PC-3 (cell line): ENCODE results near the gene IL18RAP. TPM values are rescaled to one million over a fixed set of nuclear protein-coding genes. Genes with fewer than 3 reads are reported as not detected.

ENCODE experiments used
- ATAC-seq: fragments of 200-7000 bp; cut with Tn5 transposase; 2 replicates; pipeline ENCODE4 v1.9.1; 2020; ENCODE audit warnings: mild to moderate bottlenecking, moderate library complexity
- BruUV-seq: library from RNA; stranded (reverse); fragments of 400-500 nt; replicated peaks from 2 replicates; lab custom pipeline; 2021; lab: Mats Ljungman, UMichigan
- CTCF ChIA-PET: fragments of 300-600 bp; sonication (Branson Sonifier 250); formaldehyde crosslinking; loops from one replicate; lab custom pipeline; 2022; ENCODE audit warnings: antibody characterized with exemption; lab: Charles Lee
- POLR2A ChIA-PET: fragments of 300-600 bp; sonication (Branson Sonifier 250); formaldehyde crosslinking; loops from one replicate; lab custom pipeline; 2022; ENCODE audit warnings: antibody characterized with exemption; ENCODE audit not compliant: unreplicated experiment; lab: Charles Lee
- DNase-seq: peaks from one replicate; pipeline ENCODE4 v3.0.0-alpha.2; 2015
- H2AFZ ChIP-seq: fragments of 300-600 bp; sonication (generic); 2 replicates; pipeline ENCODE4 v1.6.0; 2016; ENCODE audit warnings: antibody characterized with exemption, low read length
- H3F3A ChIP-seq: fragments of 300-600 bp; sonication (generic); one replicate; pipeline ENCODE4 v1.6.0; 2017; ENCODE audit warnings: antibody characterized with exemption, low read length, control low read depth, mild to moderate bottlenecking; ENCODE audit not compliant: unreplicated experiment
- H3K27ac ChIP-seq: fragments of 300-600 bp; sonication (generic); 2 replicates; pipeline ENCODE4 v1.5.1; 2016; ENCODE audit warnings: mild to moderate bottlenecking, low read length
- H3K27me3 ChIP-seq: fragments of 300-600 bp; sonication (generic); 2 replicates; pipeline ENCODE4 v1.6.1; 2016; ENCODE audit warnings: low read length, mixed read lengths
- H3K36me3 ChIP-seq: fragments of 300-600 bp; sonication (generic); 2 replicates; pipeline ENCODE4 v1.6.1; 2016; ENCODE audit warnings: low read depth, mixed run types, low read length, mixed read lengths
- H3K4me1 ChIP-seq: fragments of 300-600 bp; sonication (generic); 2 replicates; pipeline ENCODE4 v1.5.1; 2016; ENCODE audit warnings: low read length; ENCODE audit not compliant: insufficient read depth
- H3K4me2 ChIP-seq: fragments of 300-600 bp; sonication (generic); 2 replicates; pipeline ENCODE4 v1.6.0; 2016; ENCODE audit warnings: low read length
- H3K4me3 ChIP-seq: fragments of 300-600 bp; sonication (generic); 2 replicates; pipeline ENCODE4 v1.5.1; 2016; ENCODE audit warnings: mild to moderate bottlenecking, low read length, mixed read lengths
- H3K79me2 ChIP-seq: fragments of 300-600 bp; sonication (generic); 2 replicates; pipeline ENCODE4 v1.6.1; 2017; ENCODE audit warnings: low read length, mixed read lengths
- H3K9ac ChIP-seq: fragments of 300-600 bp; sonication (generic); 2 replicates; pipeline ENCODE4 v1.6.0; 2016; ENCODE audit warnings: mild to moderate bottlenecking, low read length
- H3K9me2 ChIP-seq: fragments of 300-600 bp; sonication (generic); replicated peaks from 2 replicates; pipeline ENCODE4 v1.6.1; 2016; ENCODE audit warnings: mixed run types, low read length, mixed read lengths
- H3K9me3 ChIP-seq: fragments of 300-600 bp; sonication (generic); 2 replicates; pipeline ENCODE4 v1.6.1; 2016; ENCODE audit warnings: low read length, mixed read lengths
- H4K20me1 ChIP-seq: fragments of 300-600 bp; sonication (generic); 2 replicates; pipeline ENCODE4 v1.6.1; 2016; ENCODE audit warnings: low read length, mixed read lengths
- EZH2 ChIP-seq: fragments of 300-600 bp; sonication (generic); IDR thresholded peaks from one replicate; pipeline ENCODE4 v1.6.1; 2017; ENCODE audit warnings: antibody characterized with exemption, mild to moderate bottlenecking, low read length; ENCODE audit not compliant: unreplicated experiment
- EZH2phosphoT487 ChIP-seq: fragments of 300-600 bp; sonication (generic); IDR thresholded peaks from 2 replicates; pipeline ENCODE4 v1.6.1; 2018; ENCODE audit warnings: mild to moderate bottlenecking, antibody characterized with exemption, low read length, borderline replicate concordance
- intact Hi-C: fragments of 100-400 bp; cut with micrococcal nuclease; formaldehyde crosslinking; loops from 2 replicates; pipeline ENCODE4 v1.9.0; 2023
- total RNA-seq: library from RNA; depleted of rRNA; stranded (reverse); fragments of >200 nt; gene quantifications from 2 replicates; pipeline ENCODE4 v1.2.3, GENCODE V29; 2014
- TF ChIP-seq, protein P1 (sequence below): fragments of 300-600 bp; sonication (generic); conservative IDR thresholded peaks from 2 replicates; pipeline ENCODE4 v1.5.1; 2017; ENCODE audit warnings: antibody characterized with exemption, low read depth, mild to moderate bottlenecking, low read length

Gene IL18RAP
- total RNA-seq, 1 experiment from 2014 or later = not detected

DNA sequence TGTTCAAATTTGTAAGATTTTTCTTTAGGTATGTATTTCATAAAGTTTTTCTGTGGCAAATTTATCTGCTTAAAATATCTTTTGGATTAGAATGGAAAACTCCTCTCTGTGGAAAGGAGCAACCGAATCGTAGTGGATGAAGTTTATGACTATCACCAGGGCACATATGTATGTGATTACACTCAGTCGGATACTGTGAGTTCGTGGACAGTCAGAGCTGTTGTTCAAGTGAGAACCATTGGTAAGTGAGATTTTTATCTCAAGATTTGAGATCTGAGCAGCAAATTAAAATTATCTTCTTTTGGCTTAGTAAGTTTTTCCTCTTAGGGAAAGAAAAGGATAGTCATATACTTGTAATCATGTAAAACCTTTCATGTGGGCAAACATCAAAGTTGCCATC, 14.2 kb downstream of the IL18RAP start:
- Histone ChIP-seq H3K36me3 (no peaks in the 10 kb centered on the region), H3F3A (no peaks in the 10 kb centered on the region), H3K4me3 (no peak overlapping the region), H3K79me2 (no peaks in the 10 kb centered on the region), H3K27ac (no peak overlapping the region), H3K9me3 (no peaks in the 10 kb centered on the region), H3K4me2 (no peak overlapping the region), H4K20me1 (no peaks in the 10 kb centered on the region), H3K9me2 (no peaks in the 10 kb centered on the region), H3K4me1 (no peaks in the 10 kb centered on the region), H2AFZ (no peak overlapping the region), H3K27me3 (no peaks in the 10 kb centered on the region), H3K9ac (no peak overlapping the region)
- no peak for ATAC-seq
- ChIA-PET POLR2A (no interaction called here), CTCF (no interaction called here)
- no peak for DNase-seq
- intact Hi-C loops = no loop called here
- TF ChIP-seq EZH2 = no peak
- BruUV-seq = no TSS peak

DNA sequence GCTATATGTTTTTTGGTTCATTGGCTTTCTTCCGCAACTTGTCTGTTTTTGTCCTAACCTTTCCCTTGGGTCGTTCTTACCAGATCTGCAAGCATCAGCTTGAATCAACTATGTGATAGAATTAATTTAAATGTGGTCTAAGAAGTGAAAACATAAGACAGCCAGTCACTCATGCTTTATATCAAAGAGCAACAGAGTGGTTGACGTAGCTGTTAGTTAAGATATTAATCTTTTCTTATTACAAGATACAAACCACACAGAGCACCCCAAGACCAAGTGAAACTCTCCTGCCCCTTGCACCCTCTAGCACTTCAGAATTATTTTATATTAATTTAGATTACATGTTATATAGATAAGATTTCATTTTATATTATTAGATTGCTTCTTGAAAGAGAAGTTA, 15.2 kb downstream of the IL18RAP start:
- CTCF ChIA-PET = no interaction called here
- H3K79me2 ChIP-seq = no peaks in the 10 kb centered on the region

DNA sequence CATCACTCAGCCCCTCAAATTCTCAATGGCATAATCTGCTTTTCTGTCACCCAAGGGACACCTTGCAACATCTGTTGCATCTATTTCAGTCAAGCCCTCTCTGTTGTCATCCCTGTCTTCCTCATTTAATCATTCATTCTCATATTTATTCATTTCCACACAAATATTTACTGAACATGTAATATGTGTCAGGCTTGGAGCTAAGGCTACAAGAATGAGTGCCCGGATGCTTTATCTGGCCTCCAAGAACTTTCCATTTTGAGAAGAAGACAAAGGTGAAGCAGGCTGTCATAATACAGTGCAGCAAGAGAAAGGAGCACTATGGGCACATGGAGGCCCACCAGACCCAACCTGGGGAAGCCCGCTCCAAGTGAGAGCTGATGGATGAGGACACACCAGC, 15.6 kb downstream of the IL18RAP start:
- no TSS peak for BruUV-seq
- no peak overlapping the region for H3K4me2 ChIP-seq

More for the DNA sequence above, 15.2 kb downstream of the IL18RAP start:
- no peaks in the 10 kb centered on the region for H3K9me3 ChIP-seq
- H3K36me3 ChIP-seq = no peaks in the 10 kb centered on the region
- H3K27me3 ChIP-seq = no peaks in the 10 kb centered on the region
- no peak overlapping the region for H3K4me3 ChIP-seq
- no peaks in the 10 kb centered on the region for H3K9me2 ChIP-seq
- TF ChIP-seq EZH2 (no peak), EZH2phosphoT487 (no peak)
- TF ChIP-seq, protein P1, sequence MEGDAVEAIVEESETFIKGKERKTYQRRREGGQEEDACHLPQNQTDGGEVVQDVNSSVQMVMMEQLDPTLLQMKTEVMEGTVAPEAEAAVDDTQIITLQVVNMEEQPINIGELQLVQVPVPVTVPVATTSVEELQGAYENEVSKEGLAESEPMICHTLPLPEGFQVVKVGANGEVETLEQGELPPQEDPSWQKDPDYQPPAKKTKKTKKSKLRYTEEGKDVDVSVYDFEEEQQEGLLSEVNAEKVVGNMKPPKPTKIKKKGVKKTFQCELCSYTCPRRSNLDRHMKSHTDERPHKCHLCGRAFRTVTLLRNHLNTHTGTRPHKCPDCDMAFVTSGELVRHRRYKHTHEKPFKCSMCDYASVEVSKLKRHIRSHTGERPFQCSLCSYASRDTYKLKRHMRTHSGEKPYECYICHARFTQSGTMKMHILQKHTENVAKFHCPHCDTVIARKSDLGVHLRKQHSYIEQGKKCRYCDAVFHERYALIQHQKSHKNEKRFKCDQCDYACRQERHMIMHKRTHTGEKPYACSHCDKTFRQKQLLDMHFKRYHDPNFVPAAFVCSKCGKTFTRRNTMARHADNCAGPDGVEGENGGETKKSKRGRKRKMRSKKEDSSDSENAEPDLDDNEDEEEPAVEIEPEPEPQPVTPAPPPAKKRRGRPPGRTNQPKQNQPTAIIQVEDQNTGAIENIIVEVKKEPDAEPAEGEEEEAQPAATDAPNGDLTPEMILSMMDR = no peak
- no peak overlapping the region for H3K4me2 ChIP-seq
- ATAC-seq (no peak), DNase-seq (no peak)
- POLR2A ChIA-PET = no interaction called here
- intact Hi-C loops = no loop called here
- H4K20me1 ChIP-seq = no peaks in the 10 kb centered on the region
- H3K27ac ChIP-seq = no peak overlapping the region
- H3K4me1 ChIP-seq = peaks cover 4% of the 10 kb centered on the region; the same call in 1 of the 2 replicates
- H3K9ac ChIP-seq = no peak overlapping the region
- no TSS peak for BruUV-seq
- H2AFZ ChIP-seq = no peak overlapping the region
- no peaks in the 10 kb centered on the region for H3F3A ChIP-seq

More for the DNA sequence above, 15.6 kb downstream of the IL18RAP start:
- peaks cover 5% of the 10 kb centered on the region; the same call in 1 of the 2 replicates for H3K4me1 ChIP-seq
- H3K79me2 ChIP-seq = no peaks in the 10 kb centered on the region
- H3K27me3 ChIP-seq = no peaks in the 10 kb centered on the region
- H3K4me3 ChIP-seq = no peak overlapping the region
- H4K20me1 ChIP-seq = no peaks in the 10 kb centered on the region
- no peak for TF ChIP-seq EZH2phosphoT487
- TF ChIP-seq, protein P1 = no peak
- TF ChIP-seq EZH2 = no peak
- no peaks in the 10 kb centered on the region for H3K9me2 ChIP-seq
- intact Hi-C loops = no loop called here
- no peaks in the 10 kb centered on the region for H3F3A ChIP-seq
- ATAC-seq (no peak), DNase-seq (no peak)
- no peak overlapping the region for H3K9ac ChIP-seq
- H3K27ac ChIP-seq = no peak overlapping the region
- no peak overlapping the region for H2AFZ ChIP-seq
- ChIA-PET CTCF (no interaction called here), POLR2A (no interaction called here)
- H3K36me3 ChIP-seq = no peaks in the 10 kb centered on the region
- no peaks in the 10 kb centered on the region for H3K9me3 ChIP-seq
